ENCODE data around the gene CD69. TPM values are rescaled to one million over a fixed set of nuclear protein-coding genes. Genes with fewer than 3 reads are reported as not detected.

CD69 gene
- total RNA-seq, 1 experiment from 2014 or later = not detected

GRCh38 chr12:9797722-9798619 is 37.3 kb upstream of the CD69 start:
- POLR2A ChIA-PET (ENCODE audit: unreplicated experiment) = interaction anchor here (0.7 kb wide), 1 partner anchor 805 kb away, joined by 17 read pairs; no protein-coding TSS in a partner anchor
- Histone ChIP-seq H3F3A (ENCODE audit: insufficient read depth, low read depth) (peaks cover 10% of the 10 kb centered on the region), H3K36me3 (ENCODE audit: low read depth) (no peaks in the 10 kb centered on the region), H4K20me1 (ENCODE audit: insufficient read depth) (no peaks in the 10 kb centered on the region), H3K27me3 (ENCODE audit: insufficient read depth, low read depth) (no peaks in the 10 kb centered on the region), H3K27ac (no peak overlapping the region), H2AFZ (no peak overlapping the region), H3K4me2 (no peak overlapping the region), H3K4me3 (no peak overlapping the region), H3K9me3 (ENCODE audit: insufficient read depth, low read depth) (no peaks in the 10 kb centered on the region), H3K79me2 (ENCODE audit: low read depth) (no peaks in the 10 kb centered on the region), H3K4me1 (replicated peaks; ENCODE audit: insufficient read depth) (peaks cover 39% of the 10 kb centered on the region), H3K9me2 (ENCODE audit: insufficient read depth) (no peaks in the 10 kb centered on the region)
- DNase-seq = peak; percentile 83 to 94
- no peak for TF ChIP-seq EZH2 (IDR thresholded peaks at IDR 0.05; ENCODE audit: low read depth)
- TF ChIP-seq CTCF (conservative IDR thresholded peaks at IDR 0.05) = peak; percentile 75
- CTCF ChIA-PET = interaction anchor here (0.6 to 3.2 kb wide), 11 partner anchors 9 to 342 kb away, joined by 3 to 52 read pairs (median 4); no protein-coding TSS in a partner anchor
- no TSS peak for BruUV-seq (replicated peaks)
- intact Hi-C loops (cut with micrococcal nuclease; ENCODE audit: unreplicated experiment) = loop anchor here (1.0 to 5.0 kb wide), 6 partner anchors 48 to 736 kb away; partner anchors contain the start of gene GABARAPL1

- Histone ChIP-seq H3K36me3 (ENCODE audit: low read depth) (no peaks in the 10 kb centered on the region), H4K20me1 (ENCODE audit: insufficient read depth) (no peaks in the 10 kb centered on the region), H2AFZ (no peak overlapping the region), H3K4me3 (no peak overlapping the region), H3K9me2 (ENCODE audit: insufficient read depth) (no peaks in the 10 kb centered on the region), H3K9me3 (ENCODE audit: insufficient read depth, low read depth) (no peaks in the 10 kb centered on the region), H3F3A (ENCODE audit: insufficient read depth, low read depth) (peaks cover 17% of the 10 kb centered on the region), H3K27ac (no peak overlapping the region), H3K4me2 (no peak overlapping the region), H3K27me3 (ENCODE audit: insufficient read depth, low read depth) (no peaks in the 10 kb centered on the region), H3K4me1 (replicated peaks; ENCODE audit: insufficient read depth) (peaks cover 47% of the 10 kb centered on the region), H3K79me2 (ENCODE audit: low read depth) (no peaks in the 10 kb centered on the region)
- intact Hi-C loops (cut with micrococcal nuclease; ENCODE audit: unreplicated experiment) = loop anchor here (5.0 kb wide), 1 partner anchor 735 kb away; no protein-coding TSS in a partner anchor
- DNase-seq = peak in 1 of 2 experiments; percentile 6
- BruUV-seq (replicated peaks) = no TSS peak
- ChIA-PET POLR2A (ENCODE audit: unreplicated experiment) (no interaction called here), CTCF (interaction anchor here (0.7 to 3.2 kb wide), 3 partner anchors 17 to 158 kb away, joined by 3 to 52 read pairs (median 3); no protein-coding TSS in a partner anchor)
- TF ChIP-seq EZH2 (IDR thresholded peaks at IDR 0.05; ENCODE audit: low read depth) (no peak), CTCF (conservative IDR thresholded peaks at IDR 0.05) (no peak)
Observed at GRCh38 chr12:9796971-9797370, 36.3 kb upstream of the CD69 start.

GRCh38 chr12:9796346-9796745 is 35.6 kb upstream of the CD69 start:
- no peak for DNase-seq
- no TSS peak for BruUV-seq (replicated peaks)
- H2AFZ ChIP-seq = no peak overlapping the region
- ChIA-PET CTCF (interaction anchor here (0.6 to 3.2 kb wide), 2 partner anchors 46 to 68 kb away, joined by 3 to 52 read pairs; no protein-coding TSS in a partner anchor), POLR2A (ENCODE audit: unreplicated experiment) (no interaction called here)
- H3K4me3 ChIP-seq = no peak overlapping the region
- intact Hi-C loops (cut with micrococcal nuclease; ENCODE audit: unreplicated experiment) = loop anchor here (5.0 kb wide), 1 partner anchor 734 kb away; no protein-coding TSS in a partner anchor
- no peaks in the 10 kb centered on the region for H4K20me1 ChIP-seq (ENCODE audit: insufficient read depth)
- H3K4me1 ChIP-seq (replicated peaks; ENCODE audit: insufficient read depth) = peaks cover 50% of the 10 kb centered on the region
- H3K27ac ChIP-seq = no peak overlapping the region
- no peaks in the 10 kb centered on the region for H3K79me2 ChIP-seq (ENCODE audit: low read depth)
- no peak for TF ChIP-seq EZH2 (IDR thresholded peaks at IDR 0.05; ENCODE audit: low read depth)
- no peak for TF ChIP-seq CTCF (conservative IDR thresholded peaks at IDR 0.05)
- H3K9me3 ChIP-seq (ENCODE audit: insufficient read depth, low read depth) = no peaks in the 10 kb centered on the region
- H3K4me2 ChIP-seq = no peak overlapping the region
- no peaks in the 10 kb centered on the region for H3K36me3 ChIP-seq (ENCODE audit: low read depth)
- no peaks in the 10 kb centered on the region for H3K9me2 ChIP-seq (ENCODE audit: insufficient read depth)
- peaks cover 17% of the 10 kb centered on the region for H3F3A ChIP-seq (ENCODE audit: insufficient read depth, low read depth)
- H3K27me3 ChIP-seq (ENCODE audit: insufficient read depth, low read depth) = no peaks in the 10 kb centered on the region
